Parathyroid adenoma (tissue), 2 donors: ENCODE results near the gene RASA1.
A peak's percentile ranks its signal among the peaks of the same experiment; 100 is the strongest.

Experiments used
- H2AFZ ChIP-seq: fragments of 300-600 bp; sonication (generic); one replicate; pipeline ENCODE4 v1.7.0; 2017; ENCODE audit warnings: antibody characterized with exemption, mild to moderate bottlenecking
- H3K27ac ChIP-seq: fragments of 300-600 bp; sonication (generic); one replicate; pipeline ENCODE4 v1.7.0; 2017
- H3K27me3 ChIP-seq: fragments of 300-600 bp; sonication (generic); one replicate; pipeline ENCODE4 v1.7.0; 2017; ENCODE audit warnings: low read length; ENCODE audit not compliant: control insufficient read depth, insufficient read depth
- H3K36me3 ChIP-seq: fragments of 300-600 bp; sonication (generic); one replicate; pipeline ENCODE4 v1.7.0; 2017; ENCODE audit warnings: low read length; ENCODE audit not compliant: control insufficient read depth, insufficient read depth
- H3K4me1 ChIP-seq: fragments of 300-600 bp; sonication (generic); one replicate; pipeline ENCODE4 v1.7.0; 2017; ENCODE audit warnings: control low read depth
- H3K4me2 ChIP-seq: fragments of 300-600 bp; sonication (generic); one replicate; pipeline ENCODE4 v1.7.0; 2017; ENCODE audit warnings: low read length
- H3K4me3 ChIP-seq: fragments of 300-600 bp; sonication (generic); one replicate; pipeline ENCODE4 v1.7.0; 2017; ENCODE audit warnings: low read depth, low read length
- H3K79me2 ChIP-seq: fragments of 300-600 bp; sonication (generic); one replicate; pipeline ENCODE4 v1.7.0; 2017; ENCODE audit warnings: control low read depth
- H3K9ac ChIP-seq: fragments of 300-600 bp; sonication (generic); one replicate; pipeline ENCODE4 v1.7.0; 2017; ENCODE audit warnings: mild to moderate bottlenecking
- H3K9me3 ChIP-seq: fragments of 300-600 bp; sonication (generic); one replicate; pipeline ENCODE4 v1.7.0; 2017; ENCODE audit warnings: low read length; ENCODE audit not compliant: control insufficient read depth
- CTCF ChIP-seq: fragments of 300-600 bp; sonication (generic); IDR thresholded peaks from one replicate; pipeline ENCODE4 v1.7.0; 2017; ENCODE audit warnings: antibody characterized with exemption, mild to moderate bottlenecking
- donor health status: primary hyperparathyroidism.

The RASA1 gene

GRCh38 chr5:87267574-87268125, at the start of gene RASA1:
Gene RASA1, plus strand, starts transcription at chr5:87267883. Its CDS starts 569 bp downstream, at chr5:87268452.
- peak within 1 kb of the TSS; percentile 84 for H3K4me3 ChIP-seq
- H3K4me1 ChIP-seq: peaks cover 5% of the 10 kb centered on the region
- peak within 1 kb of the TSS; percentile 67 for H3K9ac ChIP-seq
- peak within 1 kb of the TSS; percentile 86 for H3K4me2 ChIP-seq
- H3K27ac ChIP-seq: peak within 1 kb of the TSS; percentile 86
- no peaks in the 10 kb centered on the region for H3K9me3 ChIP-seq
- peaks cover 25% of the 10 kb centered on the region for H3K79me2 ChIP-seq
- TF ChIP-seq CTCF: no peak
- H3K27me3 ChIP-seq: no peaks in the 10 kb centered on the region
- peak within 1 kb of the TSS; percentile 94 for H2AFZ ChIP-seq
- no peaks in the 10 kb centered on the region for H3K36me3 ChIP-seq

- H2AFZ ChIP-seq: no peak overlapping the region
- H3K79me2 ChIP-seq: no peaks in the 10 kb centered on the region
- no peaks in the 10 kb centered on the region for H3K36me3 ChIP-seq
- H3K9ac ChIP-seq: no peak overlapping the region
- no peak overlapping the region for H3K4me3 ChIP-seq
- H3K4me1 ChIP-seq: no peaks in the 10 kb centered on the region
- H3K27me3 ChIP-seq: no peaks in the 10 kb centered on the region
- H3K9me3 ChIP-seq: no peaks in the 10 kb centered on the region
- no peak overlapping the region for H3K27ac ChIP-seq
- H3K4me2 ChIP-seq: no peak overlapping the region
- TF ChIP-seq CTCF: no peak
Measured at GRCh38 chr5:87229780-87230179, 37.9 kb upstream of the RASA1 start.

- H3K27me3 ChIP-seq: no peaks in the 10 kb centered on the region
- no peak overlapping the region for H3K27ac ChIP-seq
- H3K4me3 ChIP-seq: no peak overlapping the region
- H3K4me1 ChIP-seq: no peaks in the 10 kb centered on the region
- H3K9ac ChIP-seq: no peak overlapping the region
- H2AFZ ChIP-seq: no peak overlapping the region
- no peaks in the 10 kb centered on the region for H3K36me3 ChIP-seq
- no peaks in the 10 kb centered on the region for H3K9me3 ChIP-seq
- H3K79me2 ChIP-seq: no peaks in the 10 kb centered on the region
- no peak overlapping the region for H3K4me2 ChIP-seq
- no peak for TF ChIP-seq CTCF
Measured at GRCh38 chr5:87231037-87231808, 36.5 kb upstream of the RASA1 start.

GRCh38 chr5:87233143-87233542, 34.5 kb upstream of the RASA1 start:
- H3K36me3 ChIP-seq: no peaks in the 10 kb centered on the region
- no peaks in the 10 kb centered on the region for H3K4me1 ChIP-seq
- no peaks in the 10 kb centered on the region for H3K27me3 ChIP-seq
- H3K9me3 ChIP-seq: no peaks in the 10 kb centered on the region
- no peaks in the 10 kb centered on the region for H3K79me2 ChIP-seq
- no peak overlapping the region for H2AFZ ChIP-seq
- no peak overlapping the region for H3K4me3 ChIP-seq
- H3K4me2 ChIP-seq: no peak overlapping the region
- no peak for TF ChIP-seq CTCF
- H3K9ac ChIP-seq: no peak overlapping the region
- H3K27ac ChIP-seq: no peak overlapping the region
